COR-L47 (cell line): Measurements from ENCODE around the gene IFNL1.
"Not testable (repeated sequence)": the region's sequence is repeated elsewhere in the genome, so short reads cannot be mapped to it uniquely, and the experiment has no call there.

Experiments
- DNase-seq: peaks from one replicate; lab custom pipeline; 2025; lab: John Stamatoyannopoulos, UW

Gene IFNL1

GRCh38 chr19:39308531-39309304 is 12.5 kb downstream of the IFNL1 start:
- DNase-seq = no peak

DNA sequence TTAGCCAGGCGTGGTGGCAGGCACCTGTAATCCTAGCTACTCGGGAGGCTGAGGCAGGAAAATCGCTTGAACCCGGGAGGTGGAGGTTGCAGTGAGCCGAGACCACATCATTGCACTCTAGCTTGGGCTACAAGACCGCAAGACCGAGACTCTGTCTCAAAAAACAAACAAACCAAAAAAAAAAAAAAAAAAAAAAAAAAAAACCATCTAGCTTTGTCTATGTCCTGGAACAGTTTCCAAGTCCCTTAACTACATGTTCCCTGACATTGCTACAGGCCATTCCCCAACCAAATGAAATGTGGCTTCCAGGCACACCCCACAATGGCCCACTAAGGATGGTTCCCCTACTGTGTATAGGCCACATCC is 13.1 kb downstream of the IFNL1 start:
- DNase-seq = not testable (repeated sequence)

GRCh38 chr19:39310558-39311311 is 14.5 kb downstream of the IFNL1 start:
- no peak for DNase-seq

GRCh38 chr19:39314016-39314728 is 18.0 kb downstream of the IFNL1 start:
- DNase-seq = no peak

- no peak for DNase-seq
Observed at GRCh38 chr19:39315933-39316332, 19.7 kb downstream of the IFNL1 start.

GRCh38 chr19:39316627-39317321 is 20.6 kb downstream of the IFNL1 start:
- DNase-seq = no peak

DNA sequence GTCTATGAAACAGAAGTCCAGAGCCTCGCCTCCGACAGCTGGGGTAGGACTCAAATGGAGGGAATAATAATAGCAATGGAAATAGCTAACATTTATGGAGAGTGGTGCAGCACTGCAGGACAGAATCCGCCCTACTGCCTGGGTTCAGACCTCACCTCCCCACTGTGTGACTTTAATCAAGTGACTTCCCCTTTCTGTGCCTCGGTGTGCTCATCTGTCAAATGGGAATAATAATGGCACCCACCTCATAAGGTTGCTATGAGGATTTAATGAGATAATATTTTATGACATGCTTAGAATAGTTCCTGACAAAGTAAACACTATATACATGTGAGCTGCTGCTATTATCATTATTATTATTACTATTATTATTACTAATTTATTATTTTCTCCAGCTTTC is 21.3 kb downstream of the IFNL1 start:
- no peak for DNase-seq

GRCh38 chr19:39318071-39318470 is 21.9 kb downstream of the IFNL1 start:
- no peak for DNase-seq

DNA sequence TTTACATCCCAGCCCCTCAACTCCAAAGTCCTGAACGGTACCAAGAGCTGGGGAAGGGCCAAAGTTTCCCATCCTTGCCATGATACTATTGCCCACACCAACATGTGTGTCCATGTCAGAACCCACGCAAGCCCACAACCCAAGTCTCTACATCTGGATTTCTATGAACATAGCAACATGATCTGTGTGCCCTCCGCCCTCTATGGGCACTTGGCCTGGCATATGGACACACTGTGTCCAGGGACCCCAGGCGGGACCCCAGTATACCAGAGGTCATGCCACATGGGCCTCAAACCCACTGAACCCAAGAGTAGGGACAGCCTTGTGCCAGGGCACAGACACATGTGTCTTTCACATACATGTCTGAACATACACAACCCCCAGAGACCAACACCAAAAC is 22.5 kb downstream of the IFNL1 start:
- no peak for DNase-seq

GRCh38 chr19:39319098-39319891 is 23.1 kb downstream of the IFNL1 start:
- no peak for DNase-seq

GRCh38 chr19:39319892-39320248 is 23.7 kb downstream of the IFNL1 start:
- no peak for DNase-seq

DNA sequence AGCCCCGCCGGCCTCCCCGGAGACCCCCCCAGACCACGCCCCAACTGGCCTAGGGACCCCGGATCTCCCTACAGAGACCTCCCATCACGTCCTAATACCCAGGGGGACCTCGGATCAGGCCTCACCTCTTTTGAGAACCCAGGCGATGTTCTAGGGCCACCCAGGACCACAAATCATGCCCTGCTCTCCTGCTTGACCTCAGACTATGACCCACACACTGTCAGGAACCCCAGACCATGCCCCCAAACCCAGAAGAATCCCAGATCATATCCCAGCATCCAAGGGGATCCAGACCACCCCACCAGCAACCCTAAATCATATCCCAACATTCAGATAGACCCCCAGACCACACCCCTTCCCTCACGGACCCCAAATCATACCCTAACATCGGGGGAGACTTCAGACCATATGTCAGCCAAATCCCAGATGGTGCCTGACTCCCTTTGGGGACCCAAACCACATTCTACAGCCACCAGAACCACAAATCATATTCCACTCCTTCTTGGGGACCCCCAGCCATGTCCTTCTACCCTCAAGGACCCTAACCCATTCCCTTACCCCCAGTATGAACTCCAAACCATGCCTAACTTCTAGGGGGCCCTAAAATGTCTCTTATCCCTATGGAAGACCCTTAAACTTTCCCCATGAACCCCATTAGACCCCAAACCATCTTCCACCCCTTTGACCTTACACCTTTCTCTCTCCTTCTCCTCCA is 25.1 kb downstream of the IFNL1 start:
- DNase-seq = no peak

DNA sequence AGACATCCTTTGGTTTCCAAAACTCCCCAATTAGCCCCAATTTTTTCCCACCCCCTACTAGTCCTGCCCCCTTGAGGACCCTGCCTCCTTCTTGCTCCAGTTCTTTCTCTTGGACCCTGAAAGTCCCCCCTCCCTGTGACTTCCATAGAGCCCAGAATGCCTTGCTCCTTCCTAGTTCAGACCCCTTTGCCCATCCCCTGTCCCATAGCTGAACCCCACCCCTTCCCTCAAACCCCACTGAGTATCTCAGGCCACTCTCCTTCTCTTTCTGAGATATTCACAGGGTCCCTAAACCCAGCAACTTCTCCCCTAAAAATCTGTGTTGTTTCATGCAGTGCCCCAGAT is 25.6 kb downstream of the IFNL1 start:
- no peak for DNase-seq

DNA sequence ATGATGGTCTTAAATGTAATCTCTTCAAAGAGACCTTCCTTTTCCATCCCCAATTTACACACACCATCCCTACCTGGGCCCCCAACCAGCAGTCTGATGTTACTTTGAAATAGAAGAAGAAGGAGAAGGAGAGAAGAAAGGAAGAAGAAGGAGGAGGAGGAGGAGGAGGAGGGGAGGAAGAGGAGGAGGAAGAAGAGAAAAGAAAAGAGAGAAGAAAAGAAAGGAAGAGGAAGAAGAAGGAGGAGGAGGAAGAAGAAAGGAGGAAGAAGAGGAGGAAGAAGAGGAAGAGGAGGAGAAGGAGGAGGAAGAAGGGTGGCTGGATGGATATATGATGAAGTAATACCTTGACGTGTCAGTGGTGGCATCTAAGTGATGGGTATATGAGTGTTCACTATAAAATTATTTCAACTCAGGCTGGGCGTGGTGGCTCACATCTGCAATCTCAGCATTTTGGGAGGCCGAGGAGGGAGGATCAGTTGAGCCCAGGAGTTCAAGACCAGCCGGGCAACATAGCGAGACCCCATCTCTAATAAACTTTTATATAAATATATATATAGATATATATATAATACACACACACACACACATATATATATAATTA is 28.1 kb downstream of the IFNL1 start:
- no peak for DNase-seq

- no peak for DNase-seq
Observed at GRCh38 chr19:39325778-39326665, 29.8 kb downstream of the IFNL1 start.

GRCh38 chr19:39327363-39328045 is 31.3 kb downstream of the IFNL1 start:
- DNase-seq = no peak

- peak; percentile 58 for DNase-seq
Observed at GRCh38 chr19:39328046-39328705, 32.0 kb downstream of the IFNL1 start.

- no peak for DNase-seq
Observed at GRCh38 chr19:39329948-39330347, 33.7 kb downstream of the IFNL1 start.
